Common myeloid progenitor, CD34-positive (primary cell): ENCODE data around the gene IL18R1. TPM values are rescaled to one million over a fixed set of nuclear protein-coding genes. Genes with fewer than 3 reads are reported as not detected.
A peak's percentile ranks its signal among the peaks of the same experiment; 100 is the strongest.

Source experiments
- CTCF ChIA-PET: fragments of 350-600 bp; sonication (Branson Sonifier 250); formaldehyde crosslinking; loops from one replicate; lab custom pipeline; 2021; ENCODE audit warnings: antibody characterized with exemption; lab: Charles Lee
- POLR2A ChIA-PET: fragments of 350-600 bp; sonication (Branson Sonifier 250); formaldehyde crosslinking; loops from one replicate; lab custom pipeline; 2021; ENCODE audit warnings: antibody characterized with exemption; lab: Charles Lee
- DNase-seq, 3 donors: peaks; one replicate each; pipeline versions ENCODE4 v3.0.0 to v3.0.0-alpha.2; 2013
- H3K27ac ChIP-seq, 2 experiments: 1 replicate in 1 of 2; 2 replicates in 1 of 2; pipeline ENCODE4 v1.7.0; 2013; ENCODE audit warnings: inconsistent platforms in 2 of 2, low read length in 2 of 2, mild to moderate bottlenecking in 2 of 2, low read depth in 1 of 2, moderate library complexity in 1 of 2; ENCODE audit not compliant: severe bottlenecking in 2 of 2, insufficient read depth in 1 of 2, poor library complexity in 1 of 2
- H3K27me3 ChIP-seq, 5 experiments: replicated peaks in 2 of 5; 1 replicate in 3 of 5; 2 replicates in 2 of 5; pipeline versions ENCODE4 v1.6.1 to v1.7.0; 2013; ENCODE audit warnings: low read length in 4 of 5, mild to moderate bottlenecking in 2 of 5, moderate library complexity in 2 of 5, inconsistent platforms in 1 of 5; ENCODE audit not compliant: insufficient read depth in 5 of 5, control insufficient read depth in 4 of 5
- H3K36me3 ChIP-seq, 4 experiments: 1 replicate in 2 of 4; 2 replicates in 2 of 4; pipeline versions ENCODE4 v1.6.1 to v1.7.0; 2013; ENCODE audit warnings: low read length in 3 of 4, control low read depth in 1 of 4, mild to moderate bottlenecking in 1 of 4; ENCODE audit not compliant: control insufficient read depth in 4 of 4, insufficient read depth in 4 of 4
- H3K4me1 ChIP-seq, 4 experiments: 1 replicate in 3 of 4; 2 replicates in 1 of 4; pipeline versions ENCODE4 v1.6.1 to v1.7.1; 2013; ENCODE audit warnings: low read length in 3 of 4, mild to moderate bottlenecking in 3 of 4, control low read depth in 1 of 4, inconsistent platforms in 1 of 4, moderate library complexity in 1 of 4; ENCODE audit not compliant: control insufficient read depth in 4 of 4, insufficient read depth in 4 of 4; ENCODE audit errors: control extremely low read depth in 1 of 4
- H3K4me3 ChIP-seq, 7 experiments: 1 replicate in 4 of 7; 2 replicates in 3 of 7; pipeline versions ENCODE4 v1.5.1 to v1.7.0; 2013; ENCODE audit warnings: mild to moderate bottlenecking in 7 of 7, low read length in 6 of 7, moderate library complexity in 6 of 7, inconsistent platforms in 2 of 7, low read depth in 2 of 7, control low read depth in 1 of 7; ENCODE audit not compliant: insufficient read depth in 4 of 7, control insufficient read depth in 1 of 7; ENCODE audit errors: extremely low read depth in 1 of 7
- H3K9me3 ChIP-seq, 5 experiments: 1 replicate in 4 of 5; 2 replicates in 1 of 5; pipeline versions ENCODE4 v1.6.1 to v1.7.1; 2013; ENCODE audit warnings: low read length in 4 of 5, mild to moderate bottlenecking in 2 of 5, inconsistent platforms in 1 of 5, low read depth in 1 of 5, moderate library complexity in 1 of 5; ENCODE audit not compliant: control insufficient read depth in 4 of 5, insufficient read depth in 2 of 5; ENCODE audit errors: control extremely low read depth in 1 of 5
- WGBS: methylation state at CpG from one replicate; pipeline ENCODE4 v1.1.5; 2013; ENCODE audit not compliant: insufficient coverage; 5-methylcytosine and 5-hydroxymethylcytosine counted together
- polyA plus RNA-seq: library from polyadenylated mRNA; unstranded; fragments of 120-200 nt; gene quantifications from one replicate; pipeline ENCODE4 v1.2.1, GENCODE V29; 2013

The IL18R1 gene, protein sequence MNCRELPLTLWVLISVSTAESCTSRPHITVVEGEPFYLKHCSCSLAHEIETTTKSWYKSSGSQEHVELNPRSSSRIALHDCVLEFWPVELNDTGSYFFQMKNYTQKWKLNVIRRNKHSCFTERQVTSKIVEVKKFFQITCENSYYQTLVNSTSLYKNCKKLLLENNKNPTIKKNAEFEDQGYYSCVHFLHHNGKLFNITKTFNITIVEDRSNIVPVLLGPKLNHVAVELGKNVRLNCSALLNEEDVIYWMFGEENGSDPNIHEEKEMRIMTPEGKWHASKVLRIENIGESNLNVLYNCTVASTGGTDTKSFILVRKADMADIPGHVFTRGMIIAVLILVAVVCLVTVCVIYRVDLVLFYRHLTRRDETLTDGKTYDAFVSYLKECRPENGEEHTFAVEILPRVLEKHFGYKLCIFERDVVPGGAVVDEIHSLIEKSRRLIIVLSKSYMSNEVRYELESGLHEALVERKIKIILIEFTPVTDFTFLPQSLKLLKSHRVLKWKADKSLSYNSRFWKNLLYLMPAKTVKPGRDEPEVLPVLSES
- polyA plus RNA-seq, result 2.2 TPM

DNA sequence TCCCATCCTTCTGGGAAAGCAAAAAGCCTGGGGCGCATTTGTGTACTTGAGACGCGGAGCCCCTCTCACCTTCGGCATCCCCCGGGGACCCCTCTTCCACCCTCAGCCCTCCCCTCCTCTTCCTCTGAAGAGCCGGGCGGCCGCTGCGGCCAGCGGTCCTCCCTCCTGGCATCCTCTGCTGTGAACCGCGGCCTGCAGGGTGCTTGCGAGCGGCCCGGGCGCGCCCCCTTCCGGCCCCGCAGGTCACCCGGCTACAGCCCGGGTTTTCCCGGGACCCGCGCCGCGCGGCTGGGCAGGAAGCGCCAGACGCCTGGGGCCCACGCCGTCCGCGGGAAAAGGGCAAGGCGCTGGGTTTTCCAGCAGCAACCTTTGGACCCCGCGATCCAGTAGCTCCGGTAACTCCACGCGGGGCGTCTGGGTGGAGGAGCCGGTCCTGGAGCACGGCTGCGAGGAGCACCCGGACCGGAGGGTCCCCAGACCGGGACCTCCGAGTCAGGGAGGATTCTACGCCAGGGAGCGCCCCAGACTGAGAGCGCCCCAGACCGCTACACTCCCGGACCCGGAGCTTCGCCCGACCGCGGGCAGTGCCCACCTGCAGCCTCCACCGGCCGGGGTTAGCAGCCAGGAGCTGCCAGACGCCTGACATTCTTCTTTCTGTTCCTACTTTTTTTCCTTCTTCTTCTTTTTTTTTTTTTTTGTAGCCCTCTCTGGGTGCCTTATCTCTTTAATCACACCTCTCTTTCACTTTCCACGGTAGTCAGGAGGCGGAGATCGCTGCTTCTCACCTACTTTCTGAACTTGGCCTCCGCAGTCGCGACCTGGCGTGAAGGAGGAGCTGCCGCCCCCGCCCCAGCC is at the start of gene IL18R1:
Gene IL18R1, plus strand, starts transcription at position 271 of the 855 bp plus-strand sequence. CDS start 6,865 bp downstream, outside the sequence.
- H3K4me3 ChIP-seq, result peak within 1 kb of the TSS; percentile 69 to 91 (median 83)
- 0% methylated on average over 61 of the region's 69 CpGs for WGBS
- H3K4me1 ChIP-seq, result peaks cover 2 to 27% (median 7%) of the 10 kb centered on the region in 4 experiments
- DNase-seq, result peak; percentile 64 to 76 (median 74)
- POLR2A ChIA-PET, result no interaction called here
- no peaks in the 10 kb centered on the region for H3K27me3 ChIP-seq
- no peak within 1 kb of the TSS for H3K27ac ChIP-seq
- no peaks in the 10 kb centered on the region for H3K9me3 ChIP-seq
- CTCF ChIA-PET, result interaction anchor here (0.8 to 1.6 kb wide), 18 partner anchors 12 to 465 kb away, joined by 3 to 7 read pairs (median 3); no protein-coding TSS in a partner anchor
- H3K36me3 ChIP-seq, result no peaks in the 10 kb centered on the region

DNA sequence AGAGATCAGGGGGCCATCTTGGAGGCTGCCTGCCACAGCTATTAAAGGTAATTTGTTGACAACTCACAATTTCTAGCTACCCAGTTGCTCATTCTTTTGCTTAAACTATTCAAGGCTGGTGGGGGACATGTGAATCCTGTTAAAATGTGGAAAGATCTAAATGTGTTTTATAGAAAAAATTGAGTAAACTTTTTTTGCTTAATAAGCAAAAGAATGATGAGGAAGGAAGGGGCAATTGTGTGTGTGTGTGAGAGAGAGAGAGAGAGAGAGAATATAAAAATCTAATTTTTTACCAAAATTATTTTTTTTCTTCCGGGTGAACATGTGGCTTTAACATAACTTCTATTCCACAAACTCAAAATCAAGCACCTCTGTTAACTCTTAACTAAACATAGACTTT is 49.5 kb upstream of the IL18R1 start:
- Histone ChIP-seq H3K4me1 (peaks cover under 1 to 44% (median 26%) of the 10 kb centered on the region in 4 experiments), H3K36me3 (no peaks in the 10 kb centered on the region), H3K4me3 (no peak overlapping the region), H3K27ac (no peak overlapping the region), H3K9me3 (no peaks in the 10 kb centered on the region), H3K27me3 (no peaks in the 10 kb centered on the region)
- POLR2A ChIA-PET, result no interaction called here
- no CpG with 5 or more reads among the region's 1 CpG for WGBS
- DNase-seq, result no peak
- CTCF ChIA-PET, result interaction anchor here (1.0 to 1.4 kb wide), 2 partner anchors 13 to 50 kb away, joined by 3 to 4 read pairs; partner anchors contain the start of gene IL18R1

DNA sequence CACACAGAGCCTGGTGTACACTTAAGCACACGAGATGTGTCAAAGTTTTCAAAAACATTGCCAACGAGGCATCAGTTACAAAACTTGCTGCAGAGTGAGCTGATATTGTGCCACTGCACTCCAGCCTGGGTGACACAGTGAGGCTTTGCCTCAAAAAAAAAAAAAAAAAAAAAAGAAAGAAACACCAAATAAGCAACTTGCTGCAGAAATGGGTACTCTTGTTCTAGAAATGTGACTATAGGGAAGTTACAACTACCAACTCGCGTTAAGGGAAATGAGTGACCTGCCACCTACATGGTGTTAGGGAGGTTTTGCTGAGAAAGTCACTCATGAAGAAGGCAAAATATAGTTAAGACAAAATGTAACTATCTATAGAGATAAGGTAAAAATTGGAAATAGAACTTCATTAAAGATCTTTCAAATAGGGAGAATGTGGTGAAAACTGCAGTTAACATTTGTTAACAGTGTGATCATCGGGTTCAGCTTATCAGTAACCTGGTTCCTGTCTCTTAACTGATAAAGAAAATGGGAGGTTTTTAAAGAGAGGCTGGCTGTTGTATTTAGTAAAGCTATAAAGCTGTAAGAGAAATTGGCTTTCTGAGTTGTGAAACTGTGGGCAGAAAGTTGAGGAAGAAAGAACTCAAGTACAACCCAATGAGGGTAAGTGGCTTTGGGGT is 44.5 kb upstream of the IL18R1 start, which contains the start of gene IL1RL1:
Gene IL1RL1, plus strand, starts transcription at position 600 of the 677 bp plus-strand sequence. CDS start 26,702 bp downstream, outside the sequence.
- CTCF ChIA-PET, result interaction anchor here (1.7 kb wide), 1 partner anchor 10 kb away, joined by 9 read pairs; no protein-coding TSS in a partner anchor
- H3K27ac ChIP-seq, result no peak within 1 kb of the TSS
- peak in 2 of 3 donors; percentile 65 to 79 for DNase-seq
- H3K27me3 ChIP-seq, result no peaks in the 10 kb centered on the region
- peaks cover 0 to 18% (median 9%) of the 10 kb centered on the region in 4 experiments for H3K4me1 ChIP-seq
- POLR2A ChIA-PET, result no interaction called here
- H3K9me3 ChIP-seq, result no peaks in the 10 kb centered on the region
- H3K36me3 ChIP-seq, result no peaks in the 10 kb centered on the region
- 56% methylated on average over 2 of the region's 5 CpGs for WGBS
- peak within 1 kb of the TSS in 1 of 7 experiments; percentile 44 for H3K4me3 ChIP-seq

DNA sequence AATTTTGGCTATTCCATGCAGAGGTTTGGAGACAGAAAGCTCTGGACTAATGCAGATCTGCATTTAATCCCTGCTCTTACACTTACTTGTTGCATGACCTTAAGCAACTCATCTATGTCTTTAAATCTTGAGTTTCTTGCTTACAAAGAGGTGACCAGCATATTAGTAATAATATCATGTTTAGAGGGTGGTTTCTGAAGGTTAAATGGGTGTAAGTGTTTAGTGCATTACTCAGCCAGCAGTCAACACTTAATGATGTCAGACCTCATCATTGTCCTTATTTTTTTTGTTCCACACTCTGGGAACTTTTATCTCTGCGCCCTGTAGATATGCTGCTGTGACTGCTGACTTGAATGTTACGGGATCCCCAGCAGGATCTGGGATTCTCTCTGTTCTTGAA is 42.6 kb upstream of the IL18R1 start:
- Histone ChIP-seq H3K4me3 (no peak overlapping the region), H3K27me3 (no peaks in the 10 kb centered on the region), H3K9me3 (no peaks in the 10 kb centered on the region), H3K36me3 (no peaks in the 10 kb centered on the region), H3K27ac (no peak overlapping the region), H3K4me1 (peaks cover 0 to 13% (median 8%) of the 10 kb centered on the region in 4 experiments)
- no peak for DNase-seq
- 100% methylated on average over 1 of the region's 2 CpGs for WGBS
- CTCF ChIA-PET, result interaction anchor here (1.2 to 1.4 kb wide), 2 partner anchors 11 to 29 kb away, joined by 3 to 4 read pairs; no protein-coding TSS in a partner anchor
- POLR2A ChIA-PET, result no interaction called here

DNA sequence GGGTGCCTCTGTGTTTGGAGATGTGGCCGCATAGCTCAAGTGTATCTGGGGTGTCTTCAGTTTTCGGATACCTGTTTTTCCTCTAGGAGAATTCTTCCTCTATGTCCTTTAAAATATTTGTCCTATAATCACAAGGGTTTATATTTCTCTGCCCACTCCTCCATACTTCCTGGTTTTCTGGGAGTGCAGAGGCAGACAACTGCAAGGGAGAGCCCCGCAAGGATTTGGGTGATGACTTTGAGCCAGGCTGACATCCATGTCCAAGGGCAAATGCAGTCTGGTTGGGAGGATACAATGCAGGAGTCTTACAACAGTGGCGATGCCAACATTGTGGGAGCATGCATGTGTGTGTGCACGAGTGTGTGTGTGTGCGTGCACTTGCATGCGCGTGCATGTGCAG is 42.1 kb upstream of the IL18R1 start:
- Histone ChIP-seq H3K27ac (no peak overlapping the region), H3K9me3 (no peaks in the 10 kb centered on the region), H3K4me1 (peaks cover 0 to 13% (median 10%) of the 10 kb centered on the region in 4 experiments), H3K4me3 (peak overlapping the region in 1 of 7 experiments; percentile 29), H3K27me3 (no peaks in the 10 kb centered on the region), H3K36me3 (no peaks in the 10 kb centered on the region)
- POLR2A ChIA-PET, result no interaction called here
- CTCF ChIA-PET, result interaction anchor here (1.2 kb wide), 1 partner anchor 29 kb away, joined by 3 read pairs; no protein-coding TSS in a partner anchor
- WGBS, result 77% methylated on average over 4 of the region's 8 CpGs
- DNase-seq, result no peak

DNA sequence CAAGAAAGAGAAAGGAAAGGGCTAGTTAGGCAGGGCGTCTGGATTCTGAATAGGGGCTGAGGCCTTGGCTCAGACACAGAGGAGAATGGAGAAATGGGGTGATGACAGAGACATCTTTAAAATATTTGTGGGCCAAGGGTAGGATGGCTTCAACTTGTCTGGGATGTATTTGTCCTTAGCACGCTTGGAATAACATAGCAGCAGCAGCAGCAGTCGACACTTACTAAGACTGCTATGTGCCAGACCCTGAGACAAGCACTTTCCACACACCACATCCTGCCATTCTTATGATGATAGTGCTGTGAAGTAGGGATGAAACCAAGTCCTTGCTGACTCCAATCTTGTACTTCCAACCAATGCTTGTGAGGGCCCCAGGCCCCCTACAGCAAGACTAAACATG is 41.6 kb upstream of the IL18R1 start:
- CTCF ChIA-PET, result no interaction called here
- H3K9me3 ChIP-seq, result no peaks in the 10 kb centered on the region

More for the DNA sequence above, 41.6 kb upstream of the IL18R1 start:
- Histone ChIP-seq H3K4me1 (peaks cover 0 to 13% (median 11%) of the 10 kb centered on the region in 4 experiments), H3K4me3 (peak overlapping the region in 1 of 7 experiments; percentile 29), H3K36me3 (no peaks in the 10 kb centered on the region), H3K27ac (no peak overlapping the region), H3K27me3 (no peaks in the 10 kb centered on the region)
- DNase-seq, result no peak
- POLR2A ChIA-PET, result no interaction called here
- WGBS, result 80% methylated on average over 1 of the region's 3 CpGs
